8988T (cell line): ENCODE data around the gene ABCA7.

Source experiments
- DNase-seq: peaks from one replicate; pipeline ENCODE4 v3.0.0; 2011

The ABCA7 gene, protein sequence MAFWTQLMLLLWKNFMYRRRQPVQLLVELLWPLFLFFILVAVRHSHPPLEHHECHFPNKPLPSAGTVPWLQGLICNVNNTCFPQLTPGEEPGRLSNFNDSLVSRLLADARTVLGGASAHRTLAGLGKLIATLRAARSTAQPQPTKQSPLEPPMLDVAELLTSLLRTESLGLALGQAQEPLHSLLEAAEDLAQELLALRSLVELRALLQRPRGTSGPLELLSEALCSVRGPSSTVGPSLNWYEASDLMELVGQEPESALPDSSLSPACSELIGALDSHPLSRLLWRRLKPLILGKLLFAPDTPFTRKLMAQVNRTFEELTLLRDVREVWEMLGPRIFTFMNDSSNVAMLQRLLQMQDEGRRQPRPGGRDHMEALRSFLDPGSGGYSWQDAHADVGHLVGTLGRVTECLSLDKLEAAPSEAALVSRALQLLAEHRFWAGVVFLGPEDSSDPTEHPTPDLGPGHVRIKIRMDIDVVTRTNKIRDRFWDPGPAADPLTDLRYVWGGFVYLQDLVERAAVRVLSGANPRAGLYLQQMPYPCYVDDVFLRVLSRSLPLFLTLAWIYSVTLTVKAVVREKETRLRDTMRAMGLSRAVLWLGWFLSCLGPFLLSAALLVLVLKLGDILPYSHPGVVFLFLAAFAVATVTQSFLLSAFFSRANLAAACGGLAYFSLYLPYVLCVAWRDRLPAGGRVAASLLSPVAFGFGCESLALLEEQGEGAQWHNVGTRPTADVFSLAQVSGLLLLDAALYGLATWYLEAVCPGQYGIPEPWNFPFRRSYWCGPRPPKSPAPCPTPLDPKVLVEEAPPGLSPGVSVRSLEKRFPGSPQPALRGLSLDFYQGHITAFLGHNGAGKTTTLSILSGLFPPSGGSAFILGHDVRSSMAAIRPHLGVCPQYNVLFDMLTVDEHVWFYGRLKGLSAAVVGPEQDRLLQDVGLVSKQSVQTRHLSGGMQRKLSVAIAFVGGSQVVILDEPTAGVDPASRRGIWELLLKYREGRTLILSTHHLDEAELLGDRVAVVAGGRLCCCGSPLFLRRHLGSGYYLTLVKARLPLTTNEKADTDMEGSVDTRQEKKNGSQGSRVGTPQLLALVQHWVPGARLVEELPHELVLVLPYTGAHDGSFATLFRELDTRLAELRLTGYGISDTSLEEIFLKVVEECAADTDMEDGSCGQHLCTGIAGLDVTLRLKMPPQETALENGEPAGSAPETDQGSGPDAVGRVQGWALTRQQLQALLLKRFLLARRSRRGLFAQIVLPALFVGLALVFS (N-terminal part only)

DNA sequence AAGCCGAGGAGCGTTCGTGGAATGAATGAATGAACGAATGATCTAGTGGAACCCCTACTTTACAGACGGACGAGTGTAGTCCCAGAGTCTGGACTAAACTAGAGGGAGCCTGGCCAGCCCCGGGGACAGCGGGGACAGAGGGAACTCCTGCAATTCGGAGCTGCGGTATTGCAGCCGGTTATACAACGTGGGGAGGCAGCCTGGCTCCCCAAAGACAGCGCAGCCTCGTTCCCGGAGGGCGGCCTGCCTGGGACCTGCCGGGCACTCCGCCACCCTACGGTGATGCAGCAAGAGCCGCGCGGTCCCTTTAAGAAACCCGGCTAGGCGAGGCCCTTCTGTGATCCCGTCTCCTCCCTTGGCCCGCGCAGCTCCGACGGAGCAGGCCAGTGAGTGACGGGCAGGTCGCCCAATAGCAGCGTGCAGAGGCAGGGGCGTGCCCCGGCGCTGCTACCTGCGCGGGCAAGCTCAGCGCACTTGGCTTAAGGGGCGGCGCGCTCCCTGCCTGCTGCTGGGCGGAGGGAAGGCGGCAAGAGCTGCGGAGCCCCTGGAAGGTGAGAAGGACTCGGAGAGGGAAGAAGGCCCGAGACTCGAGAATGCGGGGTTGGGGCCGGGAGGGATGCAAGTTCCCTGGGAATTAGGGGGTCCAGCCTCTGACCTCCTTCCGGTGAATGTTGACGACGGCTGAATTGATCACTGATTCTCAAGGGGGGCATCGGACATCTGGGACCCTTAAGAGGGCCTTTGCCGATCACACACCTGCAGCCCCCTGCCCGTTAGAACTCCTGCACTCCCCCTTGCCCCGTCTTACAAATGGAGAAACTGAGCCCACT lies at the start of gene ABCA7:
Gene ABCA7, plus strand, starts transcription at position 462 of the 830 bp plus-strand sequence. CDS start 1,255 bp downstream, outside the sequence.
- DNase-seq: peak; percentile 88

DNA sequence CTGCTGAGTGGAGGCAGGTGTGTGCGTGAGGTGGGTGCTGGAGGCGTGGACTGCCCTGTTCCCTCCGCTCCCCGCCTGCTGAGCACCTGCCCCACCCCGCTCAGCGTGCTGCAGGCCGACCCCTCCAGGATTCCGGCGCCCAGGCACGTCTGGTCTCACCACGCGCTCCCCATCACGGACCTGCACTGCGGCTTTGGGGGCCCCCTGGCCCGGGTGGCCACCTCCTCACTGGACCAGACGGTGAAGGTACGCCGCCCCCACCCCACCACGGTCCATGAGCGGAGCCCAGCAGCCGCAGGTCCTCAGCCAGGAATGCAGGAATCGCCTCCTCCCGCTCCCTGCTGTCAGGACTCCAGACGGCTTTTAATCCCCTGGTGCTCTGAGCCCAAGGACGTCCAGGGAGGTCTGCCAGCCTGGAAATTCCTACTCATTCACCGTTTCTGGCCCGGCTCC lies 49.8 kb upstream of the ABCA7 start:
- no peak for DNase-seq

- no peak for DNase-seq
Measured at GRCh38 chr19:990746-991145, 49.2 kb upstream of the ABCA7 start.

DNA sequence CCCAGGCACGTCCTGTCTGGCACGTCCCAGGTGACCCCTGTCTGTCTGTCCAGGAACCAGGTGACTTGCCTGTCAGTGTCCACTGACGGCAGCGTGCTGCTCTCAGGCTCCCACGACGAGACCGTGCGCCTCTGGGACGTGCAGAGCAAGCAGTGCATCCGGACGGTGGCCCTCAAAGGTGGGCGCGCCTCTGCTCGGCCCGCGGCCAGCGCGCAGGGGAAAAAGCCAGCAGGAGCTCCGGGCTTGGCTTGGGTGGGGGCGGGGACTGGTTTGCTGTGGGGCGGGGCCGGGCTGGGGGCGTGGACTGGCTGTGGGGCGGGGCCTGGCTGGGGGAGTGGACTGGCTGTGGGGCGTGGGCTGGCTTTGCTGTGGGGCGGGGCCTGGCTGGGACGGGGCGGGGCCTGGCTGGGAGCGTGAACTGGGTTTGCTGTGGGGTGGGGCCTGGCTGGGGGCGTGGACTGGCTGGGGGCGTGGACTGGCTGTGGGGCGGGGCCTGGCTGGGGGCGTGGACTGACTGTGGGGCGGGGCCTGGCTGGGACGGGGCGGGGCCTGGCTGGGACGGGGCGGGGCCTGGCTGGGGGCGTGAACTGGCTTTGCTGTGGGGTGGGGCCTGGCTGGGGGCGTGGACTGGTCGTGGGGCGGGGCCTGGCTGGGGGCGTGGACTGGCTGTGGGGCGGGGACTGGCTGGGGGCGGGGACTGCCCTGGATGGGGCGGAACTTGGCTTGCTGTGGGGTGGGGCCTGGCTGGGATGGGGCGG lies 48.6 kb upstream of the ABCA7 start:
- no peak for DNase-seq

GRCh38 chr19:991932-992669 lies 47.8 kb upstream of the ABCA7 start:
- DNase-seq: no peak

GRCh38 chr19:992670-993055 lies 47.2 kb upstream of the ABCA7 start:
- DNase-seq: no peak

GRCh38 chr19:993361-993830 lies 46.5 kb upstream of the ABCA7 start:
- no peak for DNase-seq

- DNase-seq: no peak
Measured at GRCh38 chr19:993831-994393, 46.0 kb upstream of the ABCA7 start.

DNA sequence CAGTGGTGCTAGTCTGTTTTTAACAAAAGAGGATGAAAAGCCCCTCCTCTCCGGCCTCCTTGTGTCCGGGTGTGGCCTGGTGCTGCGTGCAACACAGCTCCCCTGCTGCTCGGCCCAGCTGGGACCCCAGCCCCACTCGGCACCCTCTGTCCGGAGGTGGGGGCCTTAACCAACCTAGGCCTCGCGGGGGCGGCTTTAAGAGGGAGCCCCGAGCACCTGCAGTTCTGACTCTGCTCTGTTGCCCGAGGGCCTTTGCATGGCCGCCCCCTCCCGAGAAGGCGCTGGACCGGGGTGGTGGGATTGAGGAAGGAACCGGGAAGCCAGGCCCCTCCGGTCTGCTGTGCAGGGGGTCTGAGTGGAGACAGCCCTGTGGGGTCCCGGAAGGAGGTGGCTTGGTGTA lies 45.4 kb upstream of the ABCA7 start:
- DNase-seq: no peak

- DNase-seq: no peak
Measured at GRCh38 chr19:995051-995827, 44.7 kb upstream of the ABCA7 start.

GRCh38 chr19:996051-996838 lies 43.7 kb upstream of the ABCA7 start:
- DNase-seq: no peak

DNA sequence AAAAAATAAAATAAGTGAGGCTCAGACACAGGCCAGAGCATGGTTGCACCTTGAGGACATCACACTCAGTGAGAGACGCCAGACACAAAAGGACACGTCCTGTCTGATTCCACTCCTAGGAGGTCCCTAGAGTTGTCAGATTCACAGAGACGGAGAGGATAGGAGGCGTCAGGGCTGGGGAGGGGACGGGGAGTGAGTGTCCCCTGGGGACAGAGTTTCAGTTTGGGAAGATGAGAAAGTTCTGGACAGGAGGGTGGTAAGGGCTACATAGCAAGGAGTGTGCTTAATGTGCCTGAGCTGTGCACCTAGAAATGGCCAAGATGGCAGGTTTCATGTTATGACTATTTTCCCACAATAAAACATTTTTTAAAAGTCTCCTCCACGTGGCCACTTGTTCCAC lies 41.8 kb upstream of the ABCA7 start:
- DNase-seq: no peak

GRCh38 chr19:999379-999719 lies 40.6 kb upstream of the ABCA7 start:
- no peak for DNase-seq

DNA sequence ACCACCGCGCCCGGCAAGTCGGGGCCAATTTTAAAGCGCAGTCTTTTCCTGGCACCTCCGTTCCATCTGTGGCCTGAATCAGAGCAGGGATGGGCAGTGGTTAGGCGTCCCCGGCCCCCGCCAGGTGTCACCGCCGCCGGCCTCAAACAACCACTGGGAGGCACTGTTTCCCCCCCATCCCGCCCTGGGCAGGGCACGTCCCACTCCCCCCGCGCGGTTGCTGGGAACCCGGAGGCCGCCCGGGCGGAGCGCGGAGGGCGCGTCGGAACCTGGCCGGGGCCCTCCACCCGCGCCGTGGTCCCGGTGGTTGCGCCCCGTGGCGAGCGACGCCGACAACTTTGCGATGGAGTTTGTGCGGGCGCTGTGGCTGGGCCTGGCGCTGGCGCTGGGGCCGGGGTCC lies 39.8 kb upstream of the ABCA7 start, which contains the start of gene GRIN3B:
Gene GRIN3B, plus strand, starts transcription at position 325 of the 400 bp plus-strand sequence. Its CDS starts 19 bp downstream, at position 344.
- DNase-seq: peak; percentile 100

DNA sequence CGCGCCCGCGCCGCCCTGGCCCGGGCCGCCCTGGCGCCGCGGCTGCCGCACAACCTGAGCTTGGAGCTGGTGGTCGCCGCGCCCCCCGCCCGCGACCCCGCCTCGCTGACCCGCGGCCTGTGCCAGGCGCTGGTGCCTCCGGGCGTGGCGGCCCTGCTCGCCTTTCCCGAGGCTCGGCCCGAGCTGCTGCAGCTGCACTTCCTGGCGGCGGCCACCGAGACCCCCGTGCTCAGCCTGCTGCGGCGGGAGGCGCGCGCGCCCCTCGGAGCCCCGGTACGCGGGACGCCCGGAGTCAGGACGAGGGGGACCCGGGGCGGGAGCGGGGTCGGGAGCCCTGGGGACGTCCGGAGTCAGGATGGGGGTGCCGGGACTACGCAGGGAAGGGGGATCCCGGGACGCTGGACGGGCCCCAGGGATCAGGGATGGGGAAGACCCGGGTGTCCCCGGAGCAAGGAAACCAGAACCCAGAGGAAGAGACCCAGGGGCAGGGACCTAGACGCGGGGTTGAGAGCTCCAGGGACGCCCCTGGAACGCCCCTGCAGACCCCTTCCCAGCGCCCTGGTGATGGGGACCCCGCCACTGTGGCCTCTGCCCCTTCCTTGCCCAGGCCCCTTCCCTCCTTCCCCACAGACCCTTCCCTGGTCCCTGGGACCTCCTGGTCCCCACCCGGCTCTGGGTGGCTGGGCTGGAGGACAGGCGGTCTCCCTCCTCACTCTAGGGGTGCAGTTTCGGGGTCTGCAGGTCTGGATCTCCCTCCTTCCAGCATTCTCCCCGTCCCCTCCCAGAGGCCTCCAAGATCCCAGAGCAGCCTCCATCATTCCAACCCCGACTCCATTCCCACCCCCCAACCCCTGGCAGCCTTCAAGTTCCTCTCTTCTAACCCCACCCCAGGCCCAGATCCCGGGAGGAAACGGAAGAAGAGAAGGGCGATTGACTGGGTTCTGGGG lies 39.0 kb upstream of the ABCA7 start:
- DNase-seq: peak; percentile 93

DNA sequence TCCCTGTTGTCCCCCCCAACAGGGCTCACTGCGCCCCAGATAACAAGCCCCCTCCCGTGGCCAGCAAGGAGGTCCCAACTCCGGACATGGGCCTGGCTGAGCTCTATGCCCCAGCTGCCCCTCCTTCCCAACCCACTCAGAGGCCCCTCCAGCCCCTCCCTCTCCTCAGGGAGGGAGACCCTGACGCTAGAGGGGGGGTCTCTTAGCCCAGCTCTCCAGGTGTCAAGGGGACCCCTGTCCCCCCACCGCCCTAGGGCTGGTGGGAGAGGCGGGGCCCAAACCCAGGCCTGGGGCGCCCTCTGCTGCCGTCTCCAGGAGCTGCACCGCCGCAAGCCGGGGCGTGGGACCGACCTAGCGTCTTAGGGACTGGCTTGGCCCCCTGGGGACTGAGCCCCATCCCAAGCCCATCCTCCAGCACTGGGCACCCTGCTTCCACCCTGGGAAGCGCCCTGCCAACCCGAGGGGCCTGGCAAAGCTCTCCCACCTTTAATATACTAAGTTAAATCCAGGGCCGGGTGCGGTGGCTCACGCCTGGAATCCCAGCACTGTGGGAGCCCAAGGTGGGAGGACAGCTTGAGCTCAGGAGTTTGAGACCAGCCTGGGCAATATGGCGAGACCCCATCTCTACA lies 38.3 kb upstream of the ABCA7 start:
- peak; percentile 96 for DNase-seq

DNA sequence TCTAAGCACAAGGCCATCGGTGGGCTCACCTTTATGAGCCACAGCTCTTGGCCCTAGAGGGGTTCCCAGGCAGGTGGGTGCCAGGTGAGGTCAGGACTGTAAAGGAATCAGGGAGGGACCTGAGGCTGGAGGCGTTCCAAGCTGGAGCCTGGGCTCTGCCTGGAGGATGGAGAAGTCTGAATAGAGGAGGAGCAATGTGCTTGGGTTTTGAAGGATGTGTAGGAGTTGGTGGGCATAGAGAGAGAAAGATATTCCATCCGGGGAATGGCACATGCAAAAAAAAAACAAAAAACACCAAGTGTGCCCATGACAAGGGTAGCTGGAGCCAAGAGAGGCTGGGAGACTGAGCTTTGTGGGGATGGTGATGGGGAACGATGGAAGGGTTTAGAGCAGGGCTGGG lies 37.3 kb upstream of the ABCA7 start:
- DNase-seq: no peak
